Measurements from ENCODE around the gene CXCL3. TPM values are rescaled to one million over a fixed set of nuclear protein-coding genes. Genes with fewer than 3 reads are reported as not detected.

The CXCL3 gene
- total and polyA plus RNA-seq, 9 of the 15 experiments (the other 6 are each of a cell fraction or from before 2014, with no cell fraction given), result 2.3 to 8.9 (median 6.1) TPM

GRCh38 chr4:74037076-74037955 is 1.2 kb downstream of the CXCL3 start (continued):
- TF ChIP-seq BACH1 (tag; IDR thresholded peaks at IDR 0.05) (no peak), FOXJ3 (CRISPR knock-in tag; IDR thresholded peaks at IDR 0.05) (no peak), FOXO4 (CRISPR knock-in tag; IDR thresholded peaks at IDR 0.05) (no peak), SIX5 (IDR thresholded peaks at IDR 0.05; ENCODE audit: borderline replicate concordance in 1 of 2, insufficient read depth in 1 of 2, low read depth in 1 of 2, low read length in 2 of 2) (no peak), ATF1 (CRISPR knock-in tag; IDR thresholded peaks at IDR 0.05) (no peak), ATF1 (tag; IDR thresholded peaks at IDR 0.05) (no peak), E2F6 (IDR thresholded peaks at IDR 0.05; ENCODE audit: borderline replicate concordance in 1 of 2, extremely low read depth in 1 of 2, insufficient read depth in 1 of 2, insufficient read length in 1 of 2, low read depth in 1 of 2, low read length in 1 of 2, poor library complexity in 1 of 2, severe bottlenecking in 1 of 2) (no peak), PPARD (CRISPR knock-in tag; IDR thresholded peaks at IDR 0.05) (no peak), ZNF263 (CRISPR knock-in tag; IDR thresholded peaks at IDR 0.05; ENCODE audit: borderline replicate concordance) (peak; percentile 60; the same call in 1 of the 2 replicates), NR4A1 (CRISPR knock-in tag; IDR thresholded peaks at IDR 0.05) (no peak), NR4A1 (tag; IDR thresholded peaks at IDR 0.05) (no peak), NCOA2 (IDR thresholded peaks at IDR 0.05; ENCODE audit: partially characterized antibody in 2 of 2) (no peak), ZNF384 (IDR thresholded peaks at IDR 0.05; ENCODE audit: low read depth, low read length) (peak; percentile 53; the same call in 1 of the 2 replicates), KLF6 (CRISPR knock-in tag; IDR thresholded peaks at IDR 0.05; ENCODE audit: borderline replicate concordance) (no peak), MECOM (CRISPR knock-in tag; IDR thresholded peaks at IDR 0.05) (peak; percentile 25; the same call in 1 of the 2 replicates), SPI1 (IDR thresholded peaks at IDR 0.05; ENCODE audit: borderline replicate concordance, low read depth, low read length) (no peak), TCF3 (CRISPR knock-in tag; IDR thresholded peaks at IDR 0.05) (no peak), TAF15 (IDR thresholded peaks at IDR 0.05; ENCODE audit: low read depth, low read length) (no peak), PRPF4 (IDR thresholded peaks at IDR 0.05; ENCODE audit: insufficient read depth, low read depth, low read length, poor library complexity, severe bottlenecking) (no peak), DDX20 (tag; IDR thresholded peaks at IDR 0.05; ENCODE audit: low read depth) (no peak), ETV6 (IDR thresholded peaks at IDR 0.05; ENCODE audit: borderline replicate concordance in 1 of 2, low read depth in 2 of 2, low read length in 1 of 2) (no peak), ETV6 (CRISPR knock-in tag; IDR thresholded peaks at IDR 0.05; ENCODE audit: borderline replicate concordance) (no peak), BRD4 (IDR thresholded peaks at IDR 0.05) (0 out of 2 replicates have a peak, but pooled peaks have one; percentile 15), ETV1 (tag; conservative IDR thresholded peaks at IDR 0.05; ENCODE audit: low read depth) (0 out of 2 replicates have a peak, but pooled peaks have one; percentile 11), FOXJ2 (tag; IDR thresholded peaks at IDR 0.05) (no peak), NEUROD1 (IDR thresholded peaks at IDR 0.05; ENCODE audit: borderline replicate concordance, low read depth, low read length, partially characterized antibody) (no peak), MTF1 (CRISPR knock-in tag; IDR thresholded peaks at IDR 0.05; ENCODE audit: borderline replicate concordance) (no peak)

All from K562 (cell line).